Lung (tissue), 12 donors: ENCODE data around the gene GALNT9. TPM values are rescaled to one million over a fixed set of nuclear protein-coding genes. Genes with fewer than 3 reads are reported as not detected.

Source experiments
- ATAC-seq: fragments of 200-7000 bp; cut with Tn5 transposase; one replicate; pipeline ENCODE4 v1.9.1; 2020; ENCODE audit warnings: moderate number of reproducible peaks; ENCODE audit not compliant: insufficient read depth, low FRiP score
- DNase-seq, 3 donors: peaks; one replicate each; pipeline ENCODE4 v3.0.0-alpha.2; 2013 to 2017
- H3K27ac ChIP-seq, 2 donors: one replicate each; pipeline ENCODE4 v1.5.1; 2013; ENCODE audit warnings: mild to moderate bottlenecking in 2 of 2, moderate library complexity in 2 of 2, control low read depth in 1 of 2, inconsistent platforms in 1 of 2, low read depth in 1 of 2, low read length in 1 of 2
- H3K27me3 ChIP-seq, 3 donors: one replicate each; pipeline ENCODE4 v1.5.1; 2013; ENCODE audit warnings: low read length in 2 of 3; ENCODE audit not compliant: control insufficient read depth in 3 of 3, insufficient read depth in 3 of 3
- H3K36me3 ChIP-seq, 4 donors: one replicate each; pipeline ENCODE4 v1.5.1; 2013; ENCODE audit warnings: low read length in 4 of 4, mild to moderate bottlenecking in 1 of 4, moderate library complexity in 1 of 4; ENCODE audit not compliant: control insufficient read depth in 4 of 4, insufficient read depth in 4 of 4
- H3K4me1 ChIP-seq, 5 donors: one replicate each; pipeline ENCODE4 v1.5.1; 2013; ENCODE audit warnings: low read length in 5 of 5, mild to moderate bottlenecking in 2 of 5, moderate library complexity in 1 of 5; ENCODE audit not compliant: control insufficient read depth in 5 of 5, insufficient read depth in 5 of 5
- H3K4me3 ChIP-seq: one replicate; pipeline ENCODE4 v1.5.1; 2013; ENCODE audit warnings: mild to moderate bottlenecking, control low read depth, moderate library complexity
- H3K9ac ChIP-seq, 2 donors: one replicate each; pipeline ENCODE4 v1.5.1; 2013; ENCODE audit warnings: low read length in 2 of 2, control low read depth in 1 of 2; ENCODE audit not compliant: insufficient read depth in 1 of 2
- H3K9me3 ChIP-seq, 4 donors: one replicate each; pipeline ENCODE4 v1.5.1; 2013; ENCODE audit warnings: low read length in 3 of 4, mild to moderate bottlenecking in 1 of 4, moderate library complexity in 1 of 4; ENCODE audit not compliant: control insufficient read depth in 4 of 4, insufficient read depth in 3 of 4
- WGBS, 2 donors: extraction: QIAGEN DNeasy Blood & Tissue Kit; methylation state at CpG; one replicate each; pipeline ENCODE4 v1.1.7; 2013; 5-methylcytosine and 5-hydroxymethylcytosine counted together
- polyA plus RNA-seq, 2 donors: library from polyadenylated mRNA; stranded (reverse); fragments of 200-250 nt; gene quantifications; one replicate each; pipeline ENCODE4 v1.2.1, GENCODE V29; 2013
- total RNA-seq, 2 donors: library from RNA; depleted of rRNA in 1 of 2; stranded (reverse); fragments of >200 nt in 1 of 2; gene quantifications; one replicate each; pipeline ENCODE4 v1.2.1, GENCODE V29; 2014 to 2021
- TF ChIP-seq, protein P1 (sequence below): IDR thresholded peaks from 2 replicates; pipeline ENCODE4 v1.5.1; 2012; ENCODE audit warnings: mild to moderate bottlenecking; ENCODE audit errors: control extremely low read depth, extremely low read depth
- donor health status: control.
- donor health status: control.
- donor health status: Bipolar disorder and iron deficiency.
- donor health status: healthy.
- donor health status: DM: yes; HTN: yes; CAD: no.

Gene GALNT9
- total and polyA plus RNA-seq, 4 donors, result 0.13 to 1.7 (median 0.79) TPM

DNA sequence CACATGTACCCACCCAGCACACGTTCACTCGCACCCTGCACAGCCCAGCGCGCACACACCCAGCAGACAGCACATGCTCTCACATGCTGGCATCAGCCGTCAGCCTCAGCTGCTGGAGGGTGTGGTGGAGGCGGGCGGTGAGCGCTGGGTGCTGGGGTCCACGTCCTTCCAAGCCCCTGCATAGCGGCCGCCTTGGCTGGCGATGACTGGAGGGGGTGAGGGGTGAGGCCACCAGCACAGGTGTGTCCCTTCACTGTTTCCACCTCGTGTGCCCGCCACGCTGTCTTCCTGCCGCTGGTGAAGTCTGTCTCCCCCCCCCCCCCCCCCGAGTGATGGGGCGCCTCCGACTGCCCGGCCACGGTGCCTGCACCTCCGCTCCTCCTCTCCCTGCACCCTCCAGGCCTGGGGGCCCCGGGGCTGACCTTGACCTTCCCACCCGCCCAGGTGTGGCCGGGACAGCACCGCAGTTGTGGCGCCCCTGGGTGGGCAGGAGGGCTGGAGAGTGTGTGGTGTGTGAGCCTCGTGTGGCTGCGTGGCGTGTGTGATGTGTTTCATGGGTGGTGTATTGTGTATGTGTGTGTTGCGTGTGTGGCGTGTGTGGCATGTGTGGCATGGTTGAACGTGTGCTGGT is 147.7 kb downstream of the GALNT9 start:
- no peak for DNase-seq
- H3K4me3 ChIP-seq, result no peak overlapping the region
- no peak for ATAC-seq
- no peaks in the 10 kb centered on the region for H3K36me3 ChIP-seq
- no peak overlapping the region for H3K9ac ChIP-seq
- TF ChIP-seq, protein P1, sequence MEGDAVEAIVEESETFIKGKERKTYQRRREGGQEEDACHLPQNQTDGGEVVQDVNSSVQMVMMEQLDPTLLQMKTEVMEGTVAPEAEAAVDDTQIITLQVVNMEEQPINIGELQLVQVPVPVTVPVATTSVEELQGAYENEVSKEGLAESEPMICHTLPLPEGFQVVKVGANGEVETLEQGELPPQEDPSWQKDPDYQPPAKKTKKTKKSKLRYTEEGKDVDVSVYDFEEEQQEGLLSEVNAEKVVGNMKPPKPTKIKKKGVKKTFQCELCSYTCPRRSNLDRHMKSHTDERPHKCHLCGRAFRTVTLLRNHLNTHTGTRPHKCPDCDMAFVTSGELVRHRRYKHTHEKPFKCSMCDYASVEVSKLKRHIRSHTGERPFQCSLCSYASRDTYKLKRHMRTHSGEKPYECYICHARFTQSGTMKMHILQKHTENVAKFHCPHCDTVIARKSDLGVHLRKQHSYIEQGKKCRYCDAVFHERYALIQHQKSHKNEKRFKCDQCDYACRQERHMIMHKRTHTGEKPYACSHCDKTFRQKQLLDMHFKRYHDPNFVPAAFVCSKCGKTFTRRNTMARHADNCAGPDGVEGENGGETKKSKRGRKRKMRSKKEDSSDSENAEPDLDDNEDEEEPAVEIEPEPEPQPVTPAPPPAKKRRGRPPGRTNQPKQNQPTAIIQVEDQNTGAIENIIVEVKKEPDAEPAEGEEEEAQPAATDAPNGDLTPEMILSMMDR, result no peak
- H3K27me3 ChIP-seq, result peaks cover 0 to 46% (median 0%) of the 10 kb centered on the region in 3 donors
- peaks cover 0 to 9% (median 2%) of the 10 kb centered on the region in 4 donors for H3K9me3 ChIP-seq
- no peaks in the 10 kb centered on the region for H3K4me1 ChIP-seq
- no peak overlapping the region for H3K27ac ChIP-seq
- 84 to 90% methylated on average over 29 to 33 of the region's 33 CpGs for WGBS, 2 donors

GRCh38 chr12:132180648-132181546 is 148.5 kb downstream of the GALNT9 start:
- Histone ChIP-seq H3K9me3 (peaks cover 0 to 9% (median 2%) of the 10 kb centered on the region in 4 donors), H3K4me1 (no peaks in the 10 kb centered on the region), H3K9ac (no peak overlapping the region), H3K27ac (no peak overlapping the region), H3K36me3 (no peaks in the 10 kb centered on the region), H3K27me3 (peaks cover 0 to 38% (median 0%) of the 10 kb centered on the region in 3 donors), H3K4me3 (no peak overlapping the region)
- no peak for DNase-seq
- ATAC-seq, result no peak
- TF ChIP-seq, protein P1, result no peak
- WGBS, 2 donors, result 87 to 89% methylated on average over 30 of the region's 30 CpGs

GRCh38 chr12:132179431-132180362 is 149.7 kb downstream of the GALNT9 start:
- Histone ChIP-seq H3K9ac (no peak overlapping the region), H3K4me3 (no peak overlapping the region), H3K27me3 (peaks cover 0 to 38% (median 0%) of the 10 kb centered on the region in 3 donors), H3K4me1 (no peaks in the 10 kb centered on the region), H3K9me3 (peaks cover 0 to 9% (median 2%) of the 10 kb centered on the region in 4 donors), H3K36me3 (no peaks in the 10 kb centered on the region), H3K27ac (no peak overlapping the region)
- ATAC-seq, result no peak
- TF ChIP-seq, protein P1, result no peak
- DNase-seq, result no peak
- 75 to 82% methylated on average over 19 of the region's 19 CpGs for WGBS, 2 donors
